Spleen (tissue), 7 donors: Measurements from ENCODE around the gene IFNG-AS1.

ENCODE experiments used
- POLR2A ChIP-seq, 3 donors: fragments of 450-650 bp; IDR thresholded peaks; one replicate each; pipeline ENCODE4 v1.5.1; 2017; ENCODE audit warnings: antibody characterized with exemption in 3 of 3, mild to moderate bottlenecking in 1 of 3
- POLR2AphosphoS5 ChIP-seq, 3 donors: sonication (generic); formaldehyde crosslinking; IDR thresholded peaks; one replicate each; pipeline ENCODE4 v1.5.1; 2017; ENCODE audit warnings: antibody characterized with exemption in 3 of 3
- TF ChIP-seq, protein P1 (sequence below), 11 experiments: fragments of 200-600 bp in 7 of 11; fragments of 450-650 bp in 4 of 11; sonication (generic) in 4 of 11; IDR thresholded peaks in 8 of 11; conservative IDR thresholded peaks in 3 of 11; 1 replicate in 7 of 11; 2 replicates in 4 of 11; pipeline versions ENCODE4 v1.4.0 to v1.8.0; 2016 to 2021; ENCODE audit warnings: antibody characterized with exemption in 11 of 11, inconsistent platforms in 4 of 11, mild to moderate bottlenecking in 1 of 11
- donor health status: DM: no; HTN: no; CAD: no; lungs with moderate emphysema.
- donor health status: DM: no; HTN: no; CAD: no.
- donor health status: DM: no; HTN: no; CAD: no.

- TF ChIP-seq POLR2AphosphoS5 (IDR thresholded peaks at IDR 0.05) (no peak), POLR2A (IDR thresholded peaks at IDR 0.05) (no peak)
- TF ChIP-seq, protein P1, sequence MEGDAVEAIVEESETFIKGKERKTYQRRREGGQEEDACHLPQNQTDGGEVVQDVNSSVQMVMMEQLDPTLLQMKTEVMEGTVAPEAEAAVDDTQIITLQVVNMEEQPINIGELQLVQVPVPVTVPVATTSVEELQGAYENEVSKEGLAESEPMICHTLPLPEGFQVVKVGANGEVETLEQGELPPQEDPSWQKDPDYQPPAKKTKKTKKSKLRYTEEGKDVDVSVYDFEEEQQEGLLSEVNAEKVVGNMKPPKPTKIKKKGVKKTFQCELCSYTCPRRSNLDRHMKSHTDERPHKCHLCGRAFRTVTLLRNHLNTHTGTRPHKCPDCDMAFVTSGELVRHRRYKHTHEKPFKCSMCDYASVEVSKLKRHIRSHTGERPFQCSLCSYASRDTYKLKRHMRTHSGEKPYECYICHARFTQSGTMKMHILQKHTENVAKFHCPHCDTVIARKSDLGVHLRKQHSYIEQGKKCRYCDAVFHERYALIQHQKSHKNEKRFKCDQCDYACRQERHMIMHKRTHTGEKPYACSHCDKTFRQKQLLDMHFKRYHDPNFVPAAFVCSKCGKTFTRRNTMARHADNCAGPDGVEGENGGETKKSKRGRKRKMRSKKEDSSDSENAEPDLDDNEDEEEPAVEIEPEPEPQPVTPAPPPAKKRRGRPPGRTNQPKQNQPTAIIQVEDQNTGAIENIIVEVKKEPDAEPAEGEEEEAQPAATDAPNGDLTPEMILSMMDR (IDR thresholded peaks at IDR 0.05 in 8 of 11, conservative IDR thresholded peaks at IDR 0.05 in 3 of 11), result no peak
Measured at GRCh38 chr12:68042212-68042699, 53.0 kb downstream of the IFNG-AS1 start.
